Mammary microvascular endothelial cell (primary cell): ENCODE data around the gene FBXW5. TPM values are rescaled to one million over a fixed set of nuclear protein-coding genes. Genes with fewer than 3 reads are reported as not detected.

Source experiments
- total RNA-seq: library from RNA; depleted of rRNA; stranded (reverse); fragments of >200 nt; gene quantifications from 2 replicates; pipeline ENCODE4 v1.2.3, GENCODE V29; 2015

FBXW5 gene
- 202 and 226 TPM in 2 replicates for total RNA-seq

DNA sequence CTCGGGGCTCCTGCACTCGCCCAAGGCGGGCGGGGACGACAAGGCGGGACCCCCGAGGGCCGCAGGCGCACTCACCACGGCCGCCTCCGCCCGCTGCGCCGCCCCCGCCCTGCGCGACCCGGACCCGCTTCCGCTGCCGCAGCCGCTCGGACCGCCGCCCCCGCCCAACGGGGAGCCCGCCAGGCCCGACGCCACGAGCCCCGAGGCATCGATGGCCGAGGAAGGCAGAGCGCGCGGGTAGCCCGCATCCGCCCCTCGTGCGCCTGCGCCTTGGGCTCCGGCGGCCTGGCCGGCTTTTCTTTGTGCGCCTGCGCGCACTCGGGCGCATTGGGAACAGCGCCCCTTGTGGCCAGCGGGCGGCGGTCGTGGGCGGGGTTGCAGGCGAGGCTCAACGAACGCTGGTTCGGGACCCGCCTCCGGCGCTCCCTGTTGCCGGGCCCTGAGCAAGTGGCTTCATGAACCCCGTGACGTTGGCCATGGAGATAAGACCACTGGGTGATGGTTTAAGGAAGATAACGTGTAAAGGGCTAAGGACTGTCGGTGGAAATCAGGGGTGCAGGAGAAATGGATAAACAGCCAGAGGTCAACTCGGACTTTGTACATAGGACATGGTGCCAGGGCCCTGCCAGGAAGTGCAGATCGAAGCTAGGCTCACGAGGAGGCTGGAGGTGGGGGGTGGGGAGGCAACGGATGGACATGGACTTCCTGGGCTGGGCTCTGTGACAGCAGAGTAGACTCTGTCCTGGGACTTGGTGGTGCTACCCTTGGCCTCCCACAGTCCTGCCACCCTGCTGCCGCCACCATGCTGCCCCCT is at the start of gene FBXW5, which contains the start of gene C8G:
FBXW5 (minus strand) TSS at position 220 of the 814 bp plus-strand sequence. CDS start 655 bp downstream, outside the sequence.
C8G (plus strand) TSS at position 725 of the 814 bp plus-strand sequence; CDS start at position 803, 78 bp downstream.

DNA sequence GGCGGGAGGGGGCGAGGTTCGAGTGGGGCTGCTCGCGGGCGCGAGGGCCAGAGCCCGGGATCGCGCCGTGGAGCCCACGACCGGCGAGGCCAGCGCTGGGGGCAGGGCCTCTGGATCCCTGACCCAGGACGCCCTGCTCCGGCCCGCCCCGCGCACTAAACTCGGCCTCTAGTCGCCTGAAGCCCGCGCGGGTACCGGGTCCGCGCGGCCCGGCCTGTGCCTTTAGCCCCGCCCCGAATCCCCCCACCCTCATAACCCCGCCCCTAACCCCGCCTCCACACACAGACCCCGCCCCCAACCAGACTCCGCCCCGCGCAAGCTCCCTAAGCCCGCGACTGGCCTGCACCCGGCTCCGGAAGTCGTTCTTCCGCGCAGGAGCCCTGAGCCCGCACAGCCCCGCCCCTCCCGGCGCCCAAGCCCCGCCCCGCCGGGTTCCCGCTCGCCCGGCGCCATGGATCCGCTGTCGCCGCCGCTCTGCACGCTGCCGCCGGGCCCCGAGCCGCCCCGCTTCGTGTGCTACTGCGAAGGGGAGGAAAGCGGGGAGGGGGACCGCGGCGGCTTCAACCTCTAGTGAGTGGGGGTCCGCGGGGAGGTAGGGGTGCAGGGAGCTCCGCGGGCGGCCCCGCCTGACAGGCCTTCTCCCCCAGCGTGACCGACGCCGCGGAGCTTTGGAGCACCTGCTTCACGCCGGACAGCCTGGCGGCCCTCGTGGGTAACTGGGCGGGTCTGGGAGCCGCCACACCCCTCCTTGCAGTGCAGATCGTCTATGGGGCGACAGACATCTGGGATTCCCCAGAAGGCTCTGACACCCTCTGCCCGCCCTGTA is 47.7 kb upstream of the FBXW5 start, which contains the start of gene PAXX:
PAXX (plus strand) TSS at position 430 of the 826 bp plus-strand sequence; CDS start at position 452, 22 bp downstream.

GRCh38 chr9:136982232-136983051 is 37.9 kb upstream of the FBXW5 start, which contains the start of gene LCNL1:
LCNL1 (plus strand) TSS chr9:136982993; CDS start chr9:136983587, 594 bp downstream.

DNA sequence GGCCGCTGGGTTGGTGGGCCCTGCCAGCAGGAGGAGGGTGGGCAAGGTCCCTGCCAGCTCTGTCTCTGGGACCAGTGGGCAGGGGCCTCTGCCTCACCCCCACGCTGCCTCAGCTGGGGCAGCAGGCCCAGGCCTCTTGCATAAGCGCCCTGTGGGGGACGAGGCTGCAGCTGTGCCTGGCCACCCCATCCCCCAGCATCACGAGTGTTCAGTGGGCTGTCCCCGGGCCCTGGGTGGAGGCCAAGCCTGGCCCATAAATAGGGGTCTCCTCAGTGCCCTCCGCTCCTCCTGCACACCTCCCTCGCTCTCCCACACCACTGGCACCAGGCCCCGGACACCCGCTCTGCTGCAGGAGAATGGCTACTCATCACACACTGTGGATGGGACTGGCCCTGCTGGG is 32.7 kb upstream of the FBXW5 start, which contains the start of gene PTGDS:
PTGDS (plus strand) TSS at position 282 of the 400 bp plus-strand sequence; CDS start at position 357, 75 bp downstream.

GRCh38 chr9:136951541-136952320 is 7.2 kb upstream of the FBXW5 start, which contains the start of gene LCN12:
LCN12 (plus strand) TSS chr9:136952273; CDS start chr9:136952328, 55 bp downstream.

Other genes with a start within 250 kb of the FBXW5 start
- 151 and 161 TPM in 2 replicates for gene DIPK1B, start 232.2 kb downstream of the FBXW5 start, total RNA-seq
- 0.44 TPM in 1 of 2 replicates, not detected in the other for gene LCN10, start 201.8 kb downstream of the FBXW5 start, total RNA-seq
- 0.34 TPM in 1 of 2 replicates, not detected in the other for gene LCN6, start 196.2 kb downstream of the FBXW5 start, total RNA-seq
- gene LCN8, start 186.5 kb downstream of the FBXW5 start, total RNA-seq: not detected in 2 replicates
- 1.6 TPM in 1 of 2 replicates, not detected in the other for gene LCN15, start 180.2 kb downstream of the FBXW5 start, total RNA-seq
- gene TMEM141, start 153.4 kb downstream of the FBXW5 start, total RNA-seq: 113 and 125 TPM in 2 replicates
- not detected in 2 replicates for gene CCDC183, start 148.4 kb downstream of the FBXW5 start, total RNA-seq
- 110 and 124 TPM in 2 replicates for gene RABL6, start 136.8 kb downstream of the FBXW5 start, total RNA-seq
- 0.93 and 1.5 TPM in 2 replicates for gene AJM1, start 102.3 kb downstream of the FBXW5 start, total RNA-seq
- gene PHPT1, start 95.3 kb downstream of the FBXW5 start, total RNA-seq: 173 and 189 TPM in 2 replicates
- 1.6 and 1.9 TPM in 2 replicates for gene MAMDC4, start 92.4 kb downstream of the FBXW5 start, total RNA-seq
- 413 and 485 TPM in 2 replicates for gene EDF1, start 78.4 kb downstream of the FBXW5 start, total RNA-seq
- gene TRAF2, start 58.2 kb downstream of the FBXW5 start, total RNA-seq: 17.3 and 18.3 TPM in 2 replicates
- gene C8G, start 505 bp upstream of the FBXW5 start, total RNA-seq: 0.20 and 0.84 TPM in 2 replicates
- not detected in 2 replicates for gene LCN12, start 7.5 kb upstream of the FBXW5 start, total RNA-seq
- gene PTGDS, start 32.8 kb upstream of the FBXW5 start, total RNA-seq: not detected in 2 replicates
- gene LCNL1, start 38.3 kb upstream of the FBXW5 start, total RNA-seq: not detected in 2 replicates
- gene PAXX, start 47.7 kb upstream of the FBXW5 start, total RNA-seq: 53.2 and 65.9 TPM in 2 replicates
- 0.40 TPM in 1 of 2 replicates, not detected in the other for gene CLIC3, start 51.8 kb upstream of the FBXW5 start, total RNA-seq
- 6.9 and 7.3 TPM in 2 replicates for gene ABCA2, start 83.5 kb upstream of the FBXW5 start, total RNA-seq
- gene FUT7, start 87.3 kb upstream of the FBXW5 start, total RNA-seq: not detected in 2 replicates
- gene NPDC1, start 101.4 kb upstream of the FBXW5 start, total RNA-seq: 67.3 and 71.1 TPM in 2 replicates
- not detected in 2 replicates for gene ENTPD2, start 109.3 kb upstream of the FBXW5 start, total RNA-seq
- 28.1 and 30.2 TPM in 2 replicates for gene SAPCD2, start 125.8 kb upstream of the FBXW5 start, total RNA-seq
- 21.9 and 23.0 TPM in 2 replicates for gene UAP1L1, start 132.8 kb upstream of the FBXW5 start, total RNA-seq
- gene MAN1B1, start 142.2 kb upstream of the FBXW5 start, total RNA-seq: 69.4 and 75.7 TPM in 2 replicates
- gene DPP7, start 170.0 kb upstream of the FBXW5 start, total RNA-seq: 88.5 and 107 TPM in 2 replicates
- not detected in 2 replicates for gene GRIN1, start 194.4 kb upstream of the FBXW5 start, total RNA-seq
- gene LRRC26, start 225.3 kb upstream of the FBXW5 start, total RNA-seq: not detected in 2 replicates
- not detected in 2 replicates for gene TMEM210, start 227.3 kb upstream of the FBXW5 start, total RNA-seq
- 17.6 and 25.1 TPM in 2 replicates for gene ANAPC2, start 243.8 kb upstream of the FBXW5 start, total RNA-seq
- 127 and 150 TPM in 2 replicates for gene SSNA1, start 243.9 kb upstream of the FBXW5 start, total RNA-seq